Ovary (tissue), 9 donors: ENCODE measurements around the gene KCNN3. TPM values are rescaled to one million over a fixed set of nuclear protein-coding genes. Genes with fewer than 3 reads are reported as not detected.

Experiments
- DNase-seq, 5 donors: peaks; one replicate each; pipeline ENCODE4 v3.0.0-alpha.2; 2019 to 2020
- H3K27ac ChIP-seq, 2 donors: fragments of 200-600 bp; one replicate each; pipeline versions ENCODE4 v1.5.1 to v1.8.0; 2019 to 2022
- H3K27me3 ChIP-seq: fragments of 200-600 bp; one replicate; pipeline ENCODE4 v1.8.0; 2022
- H3K36me3 ChIP-seq: fragments of 200-600 bp; sonication (generic); one replicate; pipeline ENCODE4 v1.5.1; 2019
- H3K4me1 ChIP-seq: one replicate; pipeline ENCODE4 v1.8.1; 2013; ENCODE audit warnings: mild to moderate bottlenecking, moderate library complexity; ENCODE audit not compliant: insufficient read depth
- H3K4me3 ChIP-seq: fragments of 200-600 bp; sonication (generic); one replicate; pipeline ENCODE4 v1.5.1; 2017
- H3K9me3 ChIP-seq, 2 donors: fragments of 200-600 bp in 1 of 2; sonication (generic) in 1 of 2; one replicate each; pipeline versions ENCODE4 v1.5.1 to v1.8.1; 2013 to 2019; ENCODE audit warnings: mild to moderate bottlenecking in 1 of 2, moderate library complexity in 1 of 2
- EP300 ChIP-seq: sonication (generic); formaldehyde crosslinking; IDR thresholded peaks from one replicate; pipeline ENCODE4 v1.6.1; 2017; ENCODE audit warnings: antibody characterized with exemption
- POLR2A ChIP-seq: fragments of 450-650 bp; IDR thresholded peaks from one replicate; pipeline ENCODE4 v1.6.1; 2017; ENCODE audit warnings: antibody characterized with exemption, mild to moderate bottlenecking, moderate library complexity
- WGBS, 3 donors: extraction: QIAGEN DNeasy Blood & Tissue Kit in 1 of 3; methylation state at CpG; one replicate each; pipeline versions ENCODE4 v1.1.5 to v1.1.7; 2013 to 2017; 5-methylcytosine and 5-hydroxymethylcytosine counted together
- intact Hi-C, 4 donors: fragments of 100-400 bp; cut with DNase I; formaldehyde crosslinking; loops; one replicate each; pipeline versions ENCODE4 v1.11.0 to v1.15.1; 2022 to 2023
- polyA plus RNA-seq, 2 donors: library from polyadenylated mRNA; stranded (reverse); fragments of 200-250 nt in 1 of 2; fragments of 350-450 nt in 1 of 2; fragmentation: Illumina TruSeq in 1 of 2; extraction: RNeasy Lipid Tissue Mini Kit (QIAGEN cat#74804) in 1 of 2; gene quantifications; one replicate each; pipeline ENCODE4 v1.2.3, GENCODE V29; 2013 to 2014
- total RNA-seq, 7 donors: library from RNA; depleted of rRNA in 2 of 7; stranded (reverse); fragments of >200 nt in 2 of 7; fragmentation: NEBNext Ultra II Directional in 3 of 7; extraction: Animal tissue kit (Norgen Biotek cat#: 25700) in 3 of 7; gene quantifications; one replicate each; pipeline versions ENCODE4 v1.1.0 to v1.2.4, GENCODE V29; 2016 to 2023
- TF ChIP-seq, protein P1 (sequence below), 3 donors: fragments of 450-650 bp in 2 of 3; fragments of 200-600 bp in 1 of 3; IDR thresholded peaks; one replicate each; pipeline versions ENCODE4 v1.5.1 to v1.8.0; 2016 to 2022; ENCODE audit warnings: antibody characterized with exemption in 3 of 3, mild to moderate bottlenecking in 1 of 3
- donor health status: DM: no; HTN: no; CAD: no; lungs with moderate emphysema.
- donor health status: DM: no; HTN: no; CAD: no.
- donor health status: Bipolar disorder and iron deficiency.
- donor health status: DM: yes; HTN: yes; CAD: no.
- donor health status: DM: no; HTN: no; CAD: no.
- donor health status: DM: yes; HTN: yes; CAD: no.

KCNN3 gene
- total and polyA plus RNA-seq, 9 donors, result 0.71 to 6.1 (median 1.7) TPM

DNA sequence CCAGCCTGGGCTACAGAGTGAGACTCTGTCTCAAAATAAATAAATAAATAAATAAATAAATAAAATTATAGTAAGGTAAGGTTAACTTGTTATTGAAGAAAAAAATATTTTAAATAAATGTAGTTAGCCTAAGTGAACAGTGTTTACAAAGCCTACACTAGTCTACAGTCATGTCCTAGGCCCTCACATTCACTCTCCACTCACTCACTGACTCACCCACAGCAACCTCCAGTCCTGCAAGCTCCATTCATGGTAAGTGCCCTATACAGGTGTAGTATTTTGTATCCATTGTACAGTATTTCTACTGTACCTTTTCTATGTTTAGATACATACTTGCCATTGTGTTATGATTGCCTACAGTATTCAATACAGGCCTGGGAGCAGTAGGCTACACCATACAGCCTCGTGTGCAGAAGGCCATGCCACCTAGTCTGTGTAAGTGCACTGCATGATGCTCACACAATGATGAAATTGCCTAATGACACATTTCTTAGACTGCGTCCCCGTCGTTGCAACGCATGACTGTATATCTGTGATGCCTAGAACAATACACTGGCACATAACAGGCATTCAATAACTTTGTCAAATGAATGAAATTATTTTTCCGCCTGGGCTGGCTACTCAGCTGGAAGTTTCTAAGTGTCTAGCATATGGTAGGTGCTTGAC lies 14.8 kb downstream of the KCNN3 start:
- no peaks in the 10 kb centered on the region for H3K4me1 ChIP-seq
- DNase-seq, result no peak
- no peaks in the 10 kb centered on the region for H3K9me3 ChIP-seq
- intact Hi-C loops, result no loop called here
- H3K27ac ChIP-seq, result no peak overlapping the region
- H3K4me3 ChIP-seq, result no peak overlapping the region
- no peaks in the 10 kb centered on the region for H3K36me3 ChIP-seq
- 77 to 79% (median 78%) methylated on average over 6 of the region's 6 CpGs for WGBS, 3 donors
- no peaks in the 10 kb centered on the region for H3K27me3 ChIP-seq
- TF ChIP-seq POLR2A, result no peak
- no peak for TF ChIP-seq EP300
- TF ChIP-seq, protein P1, sequence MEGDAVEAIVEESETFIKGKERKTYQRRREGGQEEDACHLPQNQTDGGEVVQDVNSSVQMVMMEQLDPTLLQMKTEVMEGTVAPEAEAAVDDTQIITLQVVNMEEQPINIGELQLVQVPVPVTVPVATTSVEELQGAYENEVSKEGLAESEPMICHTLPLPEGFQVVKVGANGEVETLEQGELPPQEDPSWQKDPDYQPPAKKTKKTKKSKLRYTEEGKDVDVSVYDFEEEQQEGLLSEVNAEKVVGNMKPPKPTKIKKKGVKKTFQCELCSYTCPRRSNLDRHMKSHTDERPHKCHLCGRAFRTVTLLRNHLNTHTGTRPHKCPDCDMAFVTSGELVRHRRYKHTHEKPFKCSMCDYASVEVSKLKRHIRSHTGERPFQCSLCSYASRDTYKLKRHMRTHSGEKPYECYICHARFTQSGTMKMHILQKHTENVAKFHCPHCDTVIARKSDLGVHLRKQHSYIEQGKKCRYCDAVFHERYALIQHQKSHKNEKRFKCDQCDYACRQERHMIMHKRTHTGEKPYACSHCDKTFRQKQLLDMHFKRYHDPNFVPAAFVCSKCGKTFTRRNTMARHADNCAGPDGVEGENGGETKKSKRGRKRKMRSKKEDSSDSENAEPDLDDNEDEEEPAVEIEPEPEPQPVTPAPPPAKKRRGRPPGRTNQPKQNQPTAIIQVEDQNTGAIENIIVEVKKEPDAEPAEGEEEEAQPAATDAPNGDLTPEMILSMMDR (IDR thresholded peaks at IDR 0.05), result no peak

- no peak overlapping the region for H3K27ac ChIP-seq
- no peak overlapping the region for H3K4me3 ChIP-seq
- H3K27me3 ChIP-seq, result no peaks in the 10 kb centered on the region
- intact Hi-C loops, result no loop called here
- TF ChIP-seq POLR2A, result no peak
- TF ChIP-seq EP300, result no peak
- TF ChIP-seq, protein P1 (IDR thresholded peaks at IDR 0.05), result no peak
- 90 to 94% (median 90%) methylated on average over 3 of the region's 3 CpGs for WGBS, 3 donors
- no peak for DNase-seq
- H3K4me1 ChIP-seq, result peaks cover under 1% of the 10 kb centered on the region
- no peaks in the 10 kb centered on the region for H3K9me3 ChIP-seq
- no peaks in the 10 kb centered on the region for H3K36me3 ChIP-seq
These were observed 17.2 kb downstream of the KCNN3 start for GRCh38 chr1:154852845-154853244.

DNA sequence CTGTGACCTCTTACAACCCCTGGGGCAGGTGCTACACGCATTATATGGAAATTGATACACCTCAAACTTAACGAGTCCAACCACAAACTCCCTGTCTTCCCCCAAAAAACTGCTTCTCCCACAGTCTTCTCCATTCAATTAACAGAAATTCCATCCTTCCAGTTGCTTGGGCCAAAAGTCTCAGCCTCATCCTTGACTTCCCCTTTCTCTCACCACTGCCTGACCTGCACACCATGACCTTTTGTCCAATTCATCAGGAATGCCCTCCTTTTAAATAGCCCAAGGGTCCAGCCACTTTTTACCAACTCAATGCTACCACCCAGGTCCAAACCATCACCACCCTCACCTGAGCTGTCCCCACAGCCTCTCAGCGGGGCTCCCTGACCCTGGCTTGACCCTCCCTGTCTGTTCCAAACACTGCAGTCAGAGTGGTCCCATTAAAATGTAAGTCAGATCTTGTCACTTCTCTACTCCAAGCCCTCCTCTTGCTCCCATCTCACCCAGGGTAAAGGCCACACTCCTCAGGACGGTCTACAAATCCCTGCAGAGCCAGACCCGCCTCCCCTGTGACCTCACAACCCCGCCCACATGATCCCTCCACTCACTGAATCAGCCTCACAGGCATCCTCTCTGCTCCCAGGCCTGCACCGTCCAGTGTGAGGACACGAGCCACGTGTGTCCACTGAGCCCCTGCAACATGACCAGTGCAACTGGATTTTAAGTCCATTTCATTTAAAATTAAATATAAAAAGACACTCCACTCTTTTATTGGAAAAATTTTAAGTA lies 18.5 kb downstream of the KCNN3 start:
- TF ChIP-seq, protein P1 (IDR thresholded peaks at IDR 0.05), result no peak
- intact Hi-C loops, result no loop called here
- Histone ChIP-seq H3K4me3 (no peak overlapping the region), H3K9me3 (no peaks in the 10 kb centered on the region), H3K27ac (no peak overlapping the region), H3K36me3 (no peaks in the 10 kb centered on the region), H3K4me1 (peaks cover 3% of the 10 kb centered on the region), H3K27me3 (no peaks in the 10 kb centered on the region)
- 80 to 84% (median 81%) methylated on average over 9 of the region's 9 CpGs for WGBS, 3 donors
- no peak for DNase-seq

DNA sequence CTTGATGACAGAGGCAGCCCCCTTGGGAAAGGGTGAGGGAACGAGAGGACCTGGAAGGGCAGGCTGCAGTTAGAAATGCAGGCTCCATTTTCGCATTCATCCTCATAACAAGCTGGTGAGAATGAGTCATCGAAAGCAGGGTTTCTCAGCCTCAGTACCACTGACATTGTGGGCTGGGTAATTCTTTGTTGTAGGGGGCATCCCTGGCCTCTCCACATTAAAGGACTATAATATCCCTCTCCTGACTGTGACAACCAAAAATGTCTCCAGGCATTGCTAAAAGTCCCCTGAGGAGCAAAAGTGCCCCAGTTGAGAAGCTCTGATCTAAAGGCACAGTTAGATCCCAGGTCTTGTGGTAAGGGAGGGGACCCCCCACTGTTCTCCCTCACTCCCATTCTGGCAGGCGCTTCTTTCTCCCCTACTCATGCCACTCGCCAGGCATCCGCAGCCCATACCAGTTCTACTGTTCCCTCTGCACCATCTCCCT lies 20.4 kb downstream of the KCNN3 start:
- TF ChIP-seq POLR2A (no peak), EP300 (no peak)
- TF ChIP-seq, protein P1 (IDR thresholded peaks at IDR 0.05), result no peak
- DNase-seq, result no peak
- intact Hi-C loops, result no loop called here
- no peaks in the 10 kb centered on the region for H3K9me3 ChIP-seq
- peaks cover 3% of the 10 kb centered on the region for H3K4me1 ChIP-seq
- no peaks in the 10 kb centered on the region for H3K36me3 ChIP-seq
- no peaks in the 10 kb centered on the region for H3K27me3 ChIP-seq
- no peak overlapping the region for H3K4me3 ChIP-seq
- no peak overlapping the region for H3K27ac ChIP-seq
- WGBS, 3 donors, result 91 to 93% (median 93%) methylated on average over 6 of the region's 6 CpGs
